GM18505 (cell line): ENCODE results near the gene METTL25.
A peak's percentile ranks its signal among the peaks of the same experiment; 100 is the strongest.

Source experiments
- ATAC-seq: cut with Tn5 transposase; IDR thresholded peaks from one replicate; pipeline ENCODE4 v1.9.1; 2021; ENCODE audit not compliant: unreplicated experiment
- POLR2A ChIP-seq: IDR thresholded peaks from 4 replicates; pipeline ENCODE4 v1.6.1; 2011; ENCODE audit warnings: borderline replicate concordance; ENCODE audit not compliant: insufficient read depth, insufficient read length; ENCODE audit errors: extremely low read depth

METTL25 gene

DNA sequence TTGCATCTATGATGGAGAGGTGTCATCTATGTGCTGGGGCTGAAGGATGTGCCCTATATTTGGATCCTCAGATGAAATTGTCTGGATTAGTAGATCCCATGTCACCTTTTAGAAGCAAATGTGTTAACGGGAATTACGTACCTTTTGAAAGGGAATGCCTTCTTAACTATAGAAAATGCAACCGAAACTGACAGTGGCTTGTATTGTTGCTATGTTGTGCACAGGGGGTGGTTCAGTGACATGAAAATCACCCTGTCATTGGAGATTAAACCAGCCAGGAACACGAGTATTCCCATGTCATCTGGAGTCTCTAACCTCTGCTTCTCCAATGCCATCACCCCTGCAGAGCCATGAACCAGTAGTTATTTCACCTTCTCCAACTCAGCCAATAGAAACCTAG is 110.2 kb downstream of the METTL25 start:
- TF ChIP-seq POLR2A = no peak

DNA sequence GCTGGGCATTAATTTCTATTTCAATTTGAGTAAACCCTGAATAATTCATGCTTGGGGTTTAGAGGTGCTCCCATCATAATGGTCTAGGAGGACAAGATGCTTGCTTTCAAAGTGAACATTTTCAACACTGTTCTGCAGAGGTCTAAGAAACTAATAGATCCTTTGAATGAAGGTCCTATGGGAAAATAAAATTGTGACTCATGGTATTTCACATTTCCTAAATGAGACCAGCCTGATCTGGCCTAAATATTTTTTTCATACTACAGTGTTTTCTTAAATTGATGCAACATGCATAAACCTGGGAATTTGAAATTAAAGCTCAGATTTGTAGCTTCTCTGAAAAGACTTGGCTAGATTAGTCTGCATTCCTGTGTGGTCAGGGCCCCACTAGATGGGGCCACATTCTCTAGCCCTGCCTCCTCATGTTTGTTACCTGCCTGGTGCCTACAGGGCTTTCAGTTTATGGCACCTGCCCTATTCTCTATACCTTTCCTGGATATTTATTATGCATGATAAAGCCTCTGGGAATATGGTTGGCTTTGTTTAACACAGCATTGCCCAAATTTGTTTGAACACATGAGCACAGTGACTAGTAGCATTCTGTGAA is 112.7 kb downstream of the METTL25 start:
- no peak for TF ChIP-seq POLR2A
- ATAC-seq = no peak

More for the DNA sequence above, 110.2 kb downstream of the METTL25 start:
- no peak for ATAC-seq

DNA sequence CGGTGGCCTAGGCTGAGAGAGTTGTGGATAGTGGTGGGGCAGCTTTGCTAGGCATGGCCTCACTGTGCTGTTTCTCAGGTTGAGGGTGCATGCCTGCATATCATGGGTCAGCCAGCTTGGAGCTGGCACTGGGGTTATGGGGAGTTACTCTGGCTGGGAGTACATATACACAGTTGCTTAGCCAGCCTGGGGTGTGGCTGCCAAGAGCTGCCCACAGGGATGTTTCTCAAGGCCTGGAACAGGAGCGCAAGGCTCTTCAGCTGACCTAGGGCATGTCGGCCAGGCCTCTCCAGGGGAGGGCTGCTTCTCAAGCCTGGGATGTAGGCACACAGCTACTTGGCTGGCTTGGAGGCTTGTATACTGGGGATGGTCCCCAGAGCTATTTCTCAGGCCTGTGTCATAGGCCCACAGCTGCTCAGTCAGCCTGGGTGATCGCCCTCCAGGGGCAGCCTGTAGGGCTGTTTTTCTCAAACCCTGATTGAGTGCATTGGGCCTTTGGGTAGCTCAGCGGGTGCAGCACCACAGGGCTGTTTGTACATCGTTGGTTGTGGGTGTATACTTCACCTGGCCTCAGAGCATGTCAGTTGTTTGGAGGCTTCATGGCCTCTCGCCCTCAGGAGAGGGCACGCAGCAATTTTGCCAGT is 114.9 kb downstream of the METTL25 start:
- no peak for TF ChIP-seq POLR2A
- ATAC-seq = no peak

DNA sequence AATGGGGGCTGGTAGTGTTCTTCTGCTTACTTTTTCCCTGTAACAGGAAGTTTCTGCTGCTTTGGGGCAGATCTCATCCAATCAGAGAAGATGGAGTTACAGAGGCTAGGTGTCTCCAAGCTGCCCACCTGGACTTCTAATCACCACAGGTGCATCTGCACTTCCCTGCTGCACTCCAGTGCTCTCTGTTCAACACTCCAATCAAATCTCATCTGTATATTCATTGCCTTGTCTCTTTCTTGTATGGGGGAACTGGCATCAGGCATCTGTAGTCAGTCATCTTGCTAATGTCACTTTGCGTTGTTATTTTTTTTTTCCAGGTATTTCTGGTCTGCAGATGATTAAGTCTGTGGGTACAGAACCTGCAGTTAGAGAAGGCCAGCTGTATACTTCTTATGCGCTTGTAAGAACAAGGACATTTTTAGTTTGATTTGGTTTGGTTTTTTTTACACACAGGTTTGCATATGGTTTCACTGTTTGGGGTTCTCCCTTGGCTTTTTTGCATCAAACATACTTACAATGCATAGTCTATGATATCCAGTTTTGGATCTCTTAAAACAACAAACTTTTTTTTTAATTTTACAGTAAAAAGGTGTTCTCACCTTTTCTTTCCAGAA is 116.0 kb downstream of the METTL25 start:
- ATAC-seq = peak; percentile 63
- TF ChIP-seq POLR2A = no peak

DNA sequence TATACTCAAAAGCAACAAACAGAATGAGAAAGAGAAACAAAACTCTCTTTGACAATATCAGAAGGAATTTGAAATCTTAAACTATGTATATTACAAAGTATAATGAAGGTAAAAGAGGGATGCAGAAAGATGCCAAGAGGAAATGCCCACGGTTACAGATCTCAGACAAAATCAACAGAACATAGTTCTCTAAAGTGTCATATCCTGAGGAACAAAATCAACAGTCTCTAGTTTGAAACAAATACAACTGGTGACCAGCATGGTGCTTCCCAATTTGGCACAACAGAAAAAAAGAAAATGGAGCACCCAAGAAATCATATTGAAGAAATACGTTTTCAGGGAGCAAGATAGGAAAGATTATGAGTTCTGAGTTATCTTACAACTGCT is 116.5 kb downstream of the METTL25 start:
- TF ChIP-seq POLR2A = no peak
- no peak for ATAC-seq

DNA sequence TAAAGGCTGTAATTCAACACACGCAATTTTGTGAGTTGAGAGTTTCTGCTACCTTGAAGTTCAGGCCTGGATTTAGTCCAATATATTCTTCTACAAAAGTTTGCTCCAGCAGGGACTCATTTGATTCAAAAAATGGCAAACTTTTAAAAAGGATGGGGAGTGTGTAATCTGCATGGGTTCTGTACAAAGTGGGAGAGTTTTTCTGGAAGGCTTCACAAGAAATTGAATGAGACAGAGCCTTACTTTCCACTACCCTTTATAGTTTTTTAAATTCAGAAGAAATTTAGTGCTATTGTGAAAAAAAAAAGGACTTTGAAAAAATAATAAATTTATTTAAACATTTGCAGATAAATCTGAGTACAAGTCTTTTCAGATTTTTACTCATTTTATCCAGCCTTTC is 116.9 kb downstream of the METTL25 start:
- TF ChIP-seq POLR2A = no peak
- ATAC-seq = no peak

DNA sequence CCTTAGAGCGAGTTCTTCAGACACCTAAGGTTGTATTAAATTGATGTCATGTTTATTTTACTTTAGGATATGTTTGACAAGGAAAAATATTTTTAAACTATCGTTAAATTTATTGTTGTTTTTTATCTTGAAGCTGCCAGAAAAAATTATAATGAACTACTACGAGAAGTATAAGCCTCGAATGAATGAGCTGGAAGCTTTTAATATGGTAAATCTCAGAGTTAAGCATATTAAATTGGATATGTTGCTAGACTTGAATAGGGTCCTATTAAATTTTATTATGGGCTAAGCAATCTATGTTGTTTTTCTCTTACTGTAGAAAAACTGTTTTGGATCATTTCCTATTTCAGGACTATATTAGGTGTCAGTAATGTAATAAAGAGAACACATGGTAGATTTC is 118.2 kb downstream of the METTL25 start:
- TF ChIP-seq POLR2A = no peak
- no peak for ATAC-seq

DNA sequence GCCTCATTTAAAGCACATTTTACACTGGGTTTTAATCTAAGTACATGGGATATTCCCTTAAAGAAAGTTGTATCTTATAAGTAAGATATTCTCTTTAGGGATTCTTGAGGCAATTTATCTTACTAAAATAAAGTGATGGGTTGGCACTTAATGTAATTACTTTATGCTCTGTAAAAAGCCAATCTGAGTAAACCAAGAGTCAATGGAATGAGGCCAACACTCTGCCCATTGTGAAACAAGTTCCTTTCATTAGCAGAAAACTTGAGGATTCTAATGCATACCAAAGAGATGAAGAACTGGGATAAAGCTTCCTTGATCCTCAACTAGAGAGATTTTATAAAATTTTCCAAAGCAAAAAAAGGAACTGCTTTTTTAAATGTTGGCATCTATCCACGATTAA is 121.2 kb downstream of the METTL25 start:
- no peak for TF ChIP-seq POLR2A
- no peak for ATAC-seq

DNA sequence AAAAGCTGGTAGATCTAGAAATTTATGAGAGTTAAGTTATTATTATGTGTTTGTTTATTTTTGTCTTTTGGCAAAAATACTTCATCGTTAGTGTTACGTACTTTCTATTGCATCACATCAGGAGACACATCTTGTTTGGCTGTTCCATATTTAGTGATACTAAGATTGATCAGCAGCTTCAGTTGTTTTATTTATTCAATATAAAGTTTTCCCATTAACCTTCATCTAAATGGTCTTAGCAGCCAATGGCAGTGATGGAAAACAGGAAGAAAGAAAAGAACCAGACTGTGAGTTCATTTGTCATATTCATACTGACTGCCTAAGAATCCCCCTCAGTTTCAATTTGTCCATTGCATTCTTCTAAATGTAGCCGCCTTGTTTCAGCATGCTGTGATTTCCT is 122.3 kb downstream of the METTL25 start:
- ATAC-seq = no peak
- no peak for TF ChIP-seq POLR2A

DNA sequence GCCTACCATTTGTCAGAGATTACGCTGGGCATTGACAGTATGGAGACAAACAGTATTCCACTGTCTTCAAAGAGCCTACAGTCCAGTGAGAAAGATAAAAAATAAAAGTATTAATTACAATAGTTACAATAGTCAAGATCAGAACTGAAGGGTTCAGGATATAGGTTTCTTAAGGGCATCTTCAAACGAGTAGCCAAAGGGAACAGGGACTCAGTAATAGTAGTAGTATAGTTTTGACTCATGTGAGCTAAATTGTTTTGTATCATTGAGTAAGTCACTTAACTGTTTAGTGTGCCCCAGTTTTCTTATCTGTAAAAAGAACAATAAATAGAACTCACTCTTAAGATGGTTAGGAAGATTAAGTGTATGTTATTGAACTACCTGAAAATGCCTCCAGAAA is 123.6 kb downstream of the METTL25 start:
- TF ChIP-seq POLR2A = no peak
- ATAC-seq = no peak

DNA sequence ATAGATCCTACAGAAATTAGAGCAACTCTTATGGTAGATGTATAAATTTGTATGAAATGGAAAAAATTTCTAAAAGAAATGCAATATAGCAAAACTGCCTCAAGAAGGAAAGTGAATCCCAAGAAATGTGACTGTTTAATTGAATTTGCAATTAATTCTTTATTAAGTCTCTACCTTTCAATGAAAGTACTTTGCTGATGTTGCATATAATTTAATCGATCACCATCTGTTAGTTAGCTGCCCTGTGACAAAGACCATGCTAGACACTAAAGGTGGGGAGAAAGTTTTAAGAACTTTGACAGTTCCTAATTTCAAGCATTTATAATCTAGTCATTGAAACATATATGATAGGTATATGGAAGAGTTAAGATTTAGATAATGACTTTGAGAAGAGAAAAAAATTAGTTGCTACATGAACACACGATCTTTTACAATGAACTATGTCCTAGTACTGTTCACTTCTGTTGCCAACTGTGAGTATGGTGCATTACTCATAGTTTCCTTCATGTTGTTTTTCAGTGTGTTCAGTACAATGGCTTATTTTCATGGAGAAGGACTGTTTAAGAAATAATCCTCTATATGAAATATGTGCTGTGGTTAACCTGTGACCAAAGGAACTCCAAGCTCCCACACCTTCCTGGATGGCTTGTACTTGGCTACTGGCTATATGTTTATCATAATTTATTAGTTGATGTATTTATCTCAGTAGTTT is 128.4 kb downstream of the METTL25 start:
- no peak for ATAC-seq
- TF ChIP-seq POLR2A = no peak

DNA sequence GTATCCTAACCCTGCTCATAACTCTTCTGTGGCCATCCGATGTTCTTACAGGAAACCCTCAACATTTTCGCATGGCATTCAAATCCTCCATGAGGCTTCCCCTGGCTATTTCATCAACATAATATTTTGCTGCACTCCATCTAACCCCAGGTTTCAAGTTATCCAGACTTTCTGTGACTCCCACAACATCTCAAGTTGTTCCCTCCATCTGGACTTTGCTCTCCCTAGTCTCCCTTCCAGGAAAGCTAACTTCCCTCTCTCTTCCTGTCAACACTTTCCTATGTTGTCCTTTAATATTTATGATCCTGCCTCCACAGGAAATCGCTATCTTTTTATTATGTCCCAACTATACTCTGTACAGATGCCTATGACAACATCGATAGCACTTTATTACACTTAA is 146.1 kb downstream of the METTL25 start:
- no peak for ATAC-seq
- no peak for TF ChIP-seq POLR2A

DNA sequence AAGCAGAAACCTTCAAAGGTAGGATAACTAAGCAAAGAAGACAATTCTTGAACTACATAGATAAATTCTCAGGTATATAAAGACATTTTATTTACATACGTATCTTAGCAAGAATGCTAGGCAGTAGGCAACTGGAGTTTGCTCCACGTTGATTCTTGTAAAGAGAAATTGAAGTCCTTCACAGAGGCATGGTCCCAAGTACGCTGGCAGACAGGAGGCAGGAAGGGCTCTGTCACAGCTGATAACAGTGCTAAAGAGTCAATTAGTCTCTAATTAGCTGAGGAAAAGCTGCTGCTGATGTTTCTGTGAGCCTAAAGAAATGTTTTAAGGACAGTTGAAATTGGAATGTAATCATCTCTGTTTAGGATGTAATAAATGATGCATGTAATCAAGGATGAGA is 146.8 kb downstream of the METTL25 start:
- ATAC-seq = no peak
- no peak for TF ChIP-seq POLR2A

DNA sequence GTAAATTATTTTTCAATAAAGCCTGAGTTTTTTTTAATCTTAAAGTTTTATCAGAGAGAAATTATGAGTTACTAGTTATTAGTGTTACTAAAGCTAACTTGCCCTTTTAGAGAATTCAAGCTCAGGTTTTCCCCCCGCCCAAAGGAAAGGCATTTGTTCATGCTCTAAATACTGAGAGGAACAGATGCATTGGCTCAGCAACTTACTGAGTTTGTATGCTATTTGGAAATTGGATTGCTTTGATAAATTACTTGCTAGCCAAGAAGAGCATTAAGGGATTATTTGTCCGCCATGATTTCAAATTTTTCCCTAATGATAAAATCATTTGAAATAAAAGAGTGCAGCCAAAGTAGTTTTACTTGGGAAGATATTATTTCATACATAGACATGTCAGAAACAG is 149.4 kb downstream of the METTL25 start:
- ATAC-seq = no peak
- TF ChIP-seq POLR2A = no peak
